Neural cell (in vitro differentiated cells): ENCODE results near the gene SH3RF3.

Experiments used
- EZH2 ChIP-seq: fragments of 200-600, 300-800 bp; shearing (Covaris generic), sonication (generic); IDR thresholded peaks from 2 replicates; pipeline ENCODE4 v1.6.1; 2014; ENCODE audit warnings: antibody characterized with exemption, low read length, borderline replicate concordance, mild to moderate bottlenecking; ENCODE audit not compliant: insufficient read depth, poor library complexity, severe bottlenecking
- RAD21 ChIP-seq: fragments of 450-650 bp; conservative IDR thresholded peaks from 2 replicates; pipeline ENCODE4 v1.6.1; 2014; ENCODE audit warnings: antibody characterized with exemption, mild to moderate bottlenecking, moderate library complexity
- SMC3 ChIP-seq: fragments of 450-650 bp; conservative IDR thresholded peaks from 2 replicates; pipeline ENCODE4 v1.6.1; 2014; ENCODE audit warnings: antibody characterized with exemption, mild to moderate bottlenecking, moderate library complexity; ENCODE audit not compliant: poor library complexity
- TF ChIP-seq, protein P1 (sequence below): fragments of 450-650 bp; IDR thresholded peaks from 2 replicates; pipeline ENCODE4 v1.5.1; 2014; ENCODE audit warnings: antibody characterized with exemption, mild to moderate bottlenecking, moderate library complexity; ENCODE audit not compliant: poor library complexity, severe bottlenecking

DNA sequence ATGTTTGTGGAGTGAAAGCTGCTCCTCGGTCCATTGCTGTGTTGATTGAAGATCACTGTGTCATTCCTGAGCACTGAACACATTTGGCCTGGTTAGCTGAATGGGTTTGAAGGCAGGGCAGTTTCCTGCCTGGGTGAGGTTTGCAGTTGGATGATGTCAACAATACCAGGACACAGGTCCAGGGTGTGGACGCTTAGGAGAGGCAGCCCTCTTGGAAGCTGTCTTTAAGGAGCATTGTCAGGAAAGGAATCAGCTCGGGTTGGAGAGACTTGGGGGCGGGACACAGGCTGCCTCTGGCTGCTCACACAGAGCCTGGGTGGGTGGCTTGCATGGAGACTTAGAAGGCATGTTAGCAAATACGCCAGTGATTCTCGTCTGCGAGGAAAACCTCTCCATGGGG lies 247.1 kb downstream of the SH3RF3 start:
- TF ChIP-seq SMC3 (no peak), EZH2 (no peak), RAD21 (no peak)
- TF ChIP-seq, protein P1, sequence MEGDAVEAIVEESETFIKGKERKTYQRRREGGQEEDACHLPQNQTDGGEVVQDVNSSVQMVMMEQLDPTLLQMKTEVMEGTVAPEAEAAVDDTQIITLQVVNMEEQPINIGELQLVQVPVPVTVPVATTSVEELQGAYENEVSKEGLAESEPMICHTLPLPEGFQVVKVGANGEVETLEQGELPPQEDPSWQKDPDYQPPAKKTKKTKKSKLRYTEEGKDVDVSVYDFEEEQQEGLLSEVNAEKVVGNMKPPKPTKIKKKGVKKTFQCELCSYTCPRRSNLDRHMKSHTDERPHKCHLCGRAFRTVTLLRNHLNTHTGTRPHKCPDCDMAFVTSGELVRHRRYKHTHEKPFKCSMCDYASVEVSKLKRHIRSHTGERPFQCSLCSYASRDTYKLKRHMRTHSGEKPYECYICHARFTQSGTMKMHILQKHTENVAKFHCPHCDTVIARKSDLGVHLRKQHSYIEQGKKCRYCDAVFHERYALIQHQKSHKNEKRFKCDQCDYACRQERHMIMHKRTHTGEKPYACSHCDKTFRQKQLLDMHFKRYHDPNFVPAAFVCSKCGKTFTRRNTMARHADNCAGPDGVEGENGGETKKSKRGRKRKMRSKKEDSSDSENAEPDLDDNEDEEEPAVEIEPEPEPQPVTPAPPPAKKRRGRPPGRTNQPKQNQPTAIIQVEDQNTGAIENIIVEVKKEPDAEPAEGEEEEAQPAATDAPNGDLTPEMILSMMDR: no peak
